H1 (cell line): ENCODE data around the gene FAAP100. TPM values are rescaled to one million over a fixed set of nuclear protein-coding genes. Genes with fewer than 3 reads are reported as not detected.

Source experiments
- CHD2 ChIP-seq: IDR thresholded peaks from 2 replicates; pipeline ENCODE4 v1.6.1; 2012; ENCODE audit warnings: low read length, improper control_type of control experiment
- EGR1 ChIP-seq: IDR thresholded peaks from 2 replicates; pipeline ENCODE4 v1.6.1; 2011; ENCODE audit warnings: low read depth, low read length, borderline replicate concordance
- EZH2 ChIP-seq: fragments of 200-600 bp; sonication (generic); IDR thresholded peaks from 2 replicates; pipeline ENCODE4 v1.7.1; 2012; ENCODE audit warnings: low read depth, mild to moderate bottlenecking, moderate library complexity, low read length, inconsistent platforms; ENCODE audit not compliant: severe bottlenecking
- TBP ChIP-seq: IDR thresholded peaks from 2 replicates; pipeline ENCODE4 v1.6.1; 2011; ENCODE audit warnings: low read depth, low read length, improper control_type of control experiment
- polyA plus RNA-seq, 7 experiments: library from polyadenylated mRNA; depleted of rRNA in 3 of 7; stranded (reverse) in 5 of 7; unstranded in 2 of 7; fragments of >200 nt in 5 of 7; fragments of 200-250 nt in 2 of 7; gene quantifications; 1 replicate in 5 of 7; 2 replicates in 1 of 7; 4 replicates in 1 of 7; pipeline versions ENCODE4 v1.2.1 to v1.2.3, GENCODE V29; 2011 to 2013; ENCODE audit warnings: missing spikeins in 2 of 7, mixed read lengths in 2 of 7
- total RNA-seq: library from RNA; stranded (reverse); fragmentation: NEBNext Ultra II Directional; extraction: Animal tissue kit (Norgen Biotek cat#: 25700); gene quantifications from 2 replicates; pipeline ENCODE4 v1.2.1, GENCODE V29; 2021

The FAAP100 gene
- total and polyA plus RNA-seq, 2 of the 8 experiments (the other 6 are each of a cell fraction or from before 2014, with no cell fraction given) = 23.2 to 41.8 TPM

DNA sequence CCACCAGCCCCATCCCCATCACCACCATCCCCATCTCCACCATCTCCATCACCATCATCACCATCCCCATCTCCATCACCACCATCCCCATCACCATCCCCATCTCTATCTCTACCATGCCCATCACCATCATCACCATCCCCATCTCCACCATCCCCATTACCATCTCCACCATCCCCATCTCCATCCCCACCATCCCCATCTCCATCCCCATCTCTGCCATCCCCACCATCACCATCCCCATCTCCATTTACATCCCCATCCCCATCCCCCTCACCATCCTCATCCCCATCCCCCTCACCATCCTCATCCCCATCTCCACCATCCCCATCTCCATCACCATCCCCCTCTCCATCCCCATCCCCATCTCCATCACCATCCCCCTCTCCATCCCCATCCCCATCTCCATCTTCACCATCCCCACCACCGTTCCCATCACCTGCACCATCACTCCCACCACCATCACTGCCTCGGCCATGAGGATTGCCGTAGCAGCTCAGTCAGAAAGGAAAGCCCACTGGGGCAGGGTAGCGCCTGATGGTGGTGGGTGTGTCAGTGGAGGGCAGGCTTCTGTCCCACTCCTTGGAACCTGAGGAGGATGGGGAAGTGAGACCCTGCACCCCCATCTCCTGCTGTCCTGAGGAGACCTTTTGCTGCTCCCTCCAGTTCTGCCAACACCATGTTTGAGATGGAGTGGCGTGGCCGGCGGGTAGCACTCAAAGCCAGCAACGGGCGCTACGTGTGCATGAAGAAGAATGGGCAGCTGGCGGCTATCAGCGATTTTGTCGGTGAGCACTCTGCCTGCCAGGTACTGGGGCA, 16.5 kb downstream of the FAAP100 start (continued):
- no peak for TF ChIP-seq CHD2
- no peak for TF ChIP-seq EZH2
- TF ChIP-seq EGR1 = no peak
- no peak for TF ChIP-seq TBP
